ENCODE measurements around the gene EPS15. TPM values are rescaled to one million over a fixed set of nuclear protein-coding genes. Genes with fewer than 3 reads are reported as not detected.
"Not testable (repeated sequence)": the region's sequence is repeated elsewhere in the genome, so short reads cannot be mapped to it uniquely, and the experiment has no call there.

Gene EPS15
- total RNA-seq, 2 donors from 2014 or later: 40.3 to 55.8 TPM

- H3K9me3 ChIP-seq: no peaks in the 10 kb centered on the region
- no peak overlapping the region for H3K9ac ChIP-seq (ENCODE audit: low read depth in 2 of 2, low read length in 2 of 2)
- no peak for TF ChIP-seq CTCF (IDR thresholded peaks at IDR 0.05)
- H3K27ac ChIP-seq: no peak overlapping the region
- DNase-seq: no peak
- intact Hi-C loops (cut with DNase I): no loop called here
- H3K4me1 ChIP-seq: no peaks in the 10 kb centered on the region
- H3K4me3 ChIP-seq: no peak overlapping the region
- H3K27me3 ChIP-seq: no peaks in the 10 kb centered on the region
- H3K36me3 ChIP-seq: no peaks in the 10 kb centered on the region
These were observed 45.1 kb upstream of the EPS15 start for GRCh38 chr1:51564124-51564523.

GRCh38 chr1:51561702-51562101 lies 42.6 kb upstream of the EPS15 start:
- Histone ChIP-seq H3K27me3 (no peaks in the 10 kb centered on the region), H3K9ac (ENCODE audit: low read depth in 2 of 2, low read length in 2 of 2) (no peak overlapping the region), H3K9me3 (no peaks in the 10 kb centered on the region), H3K36me3 (no peaks in the 10 kb centered on the region), H3K4me1 (no peaks in the 10 kb centered on the region), H3K27ac (no peak overlapping the region), H3K4me3 (no peak overlapping the region)
- no peak for DNase-seq
- no peak for TF ChIP-seq CTCF (IDR thresholded peaks at IDR 0.05)
- intact Hi-C loops (cut with DNase I): no loop called here

GRCh38 chr1:51560895-51561294 lies 41.8 kb upstream of the EPS15 start:
- H3K9ac ChIP-seq (ENCODE audit: low read depth in 2 of 2, low read length in 2 of 2); H3K4me3 ChIP-seq; H3K36me3 ChIP-seq; H3K9me3 ChIP-seq; intact Hi-C loops (cut with DNase I); H3K27ac ChIP-seq; DNase-seq; H3K4me1 ChIP-seq; H3K27me3 ChIP-seq: not testable (repeated sequence)

- Histone ChIP-seq H3K4me3 (no peak overlapping the region), H3K36me3 (no peaks in the 10 kb centered on the region), H3K9me3 (no peaks in the 10 kb centered on the region), H3K9ac (ENCODE audit: low read depth in 2 of 2, low read length in 2 of 2) (no peak overlapping the region), H3K27ac (no peak overlapping the region), H3K27me3 (no peaks in the 10 kb centered on the region), H3K4me1 (no peaks in the 10 kb centered on the region)
- intact Hi-C loops (cut with DNase I): no loop called here
- no peak for TF ChIP-seq CTCF (IDR thresholded peaks at IDR 0.05)
- DNase-seq: no peak
These were observed 41.0 kb upstream of the EPS15 start for GRCh38 chr1:51560034-51560433.

DNA sequence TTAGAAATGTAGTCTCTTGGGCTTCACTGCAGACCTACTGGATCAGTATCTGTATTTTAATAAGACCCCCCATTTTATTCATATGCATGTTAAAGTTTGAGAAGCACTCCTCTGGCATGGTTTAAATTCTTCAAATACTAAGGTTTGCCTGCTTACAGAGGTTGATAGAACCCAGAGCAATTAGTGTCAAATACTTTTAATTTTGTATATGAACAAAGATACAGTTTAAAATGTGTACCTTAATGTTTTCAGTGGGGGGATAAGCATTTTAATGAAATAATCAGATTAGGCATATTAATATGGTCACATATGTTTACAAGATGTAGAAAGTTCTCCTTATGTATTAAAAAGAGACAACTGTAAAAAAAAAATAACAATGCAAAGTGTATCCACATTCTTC lies 40.4 kb upstream of the EPS15 start:
- H3K4me3 ChIP-seq: no peak overlapping the region
- H3K36me3 ChIP-seq: no peaks in the 10 kb centered on the region
- no peak for DNase-seq
- no peaks in the 10 kb centered on the region for H3K27me3 ChIP-seq
- no peak overlapping the region for H3K27ac ChIP-seq
- intact Hi-C loops (cut with DNase I): no loop called here
- no peaks in the 10 kb centered on the region for H3K4me1 ChIP-seq
- TF ChIP-seq CTCF (IDR thresholded peaks at IDR 0.05): no peak
- no peaks in the 10 kb centered on the region for H3K9me3 ChIP-seq
- no peak overlapping the region for H3K9ac ChIP-seq (ENCODE audit: low read depth in 2 of 2, low read length in 2 of 2)

DNA sequence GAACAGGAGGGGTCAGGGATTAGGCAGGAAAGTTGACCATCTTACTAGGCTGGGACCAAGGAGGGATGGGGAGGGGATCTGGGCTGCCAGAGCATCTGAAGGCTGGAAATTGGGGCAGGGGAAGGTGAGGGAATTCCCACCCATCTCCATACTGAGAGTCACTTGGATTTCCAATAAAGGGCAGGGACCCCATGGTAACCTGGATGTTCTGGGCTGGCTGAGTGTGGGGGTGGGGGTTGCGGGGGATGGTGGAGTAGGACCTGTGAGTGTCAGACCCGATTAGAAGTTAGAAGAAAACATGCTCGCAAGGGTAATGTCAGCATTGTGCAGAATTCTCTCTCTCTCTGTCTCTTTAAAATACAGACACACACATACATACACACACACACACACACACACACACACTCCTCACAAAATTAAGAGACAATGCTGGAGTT lies 40.0 kb upstream of the EPS15 start:
- H3K36me3 ChIP-seq: no peaks in the 10 kb centered on the region
- H3K9me3 ChIP-seq: no peaks in the 10 kb centered on the region
- intact Hi-C loops (cut with DNase I): no loop called here
- TF ChIP-seq CTCF (IDR thresholded peaks at IDR 0.05): no peak
- no peaks in the 10 kb centered on the region for H3K4me1 ChIP-seq
- H3K27me3 ChIP-seq: no peaks in the 10 kb centered on the region
- H3K4me3 ChIP-seq: no peak overlapping the region
- no peak overlapping the region for H3K27ac ChIP-seq
- no peak for DNase-seq
- H3K9ac ChIP-seq (ENCODE audit: low read depth in 2 of 2, low read length in 2 of 2): no peak overlapping the region
